HAP-1 (cell line): ENCODE results near the gene HES3.

Experiments
- DNase-seq, 2 experiments: peaks; one replicate each; pipeline ENCODE4 v3.0.0-alpha.2; 2016 to 2020; ENCODE audit warnings: low spot score in 2 of 2
- H3K27me3 ChIP-seq: fragments of 250-450 bp; sonication (Bioruptor Pico); 2 replicates; pipeline ENCODE4 v1.5.1; 2020; ENCODE audit warnings: low read depth, mild to moderate bottlenecking, moderate library complexity
- H3K36me3 ChIP-seq: fragments of 250-450 bp; sonication (Bioruptor Pico); replicated peaks from 2 replicates; pipeline ENCODE4 v1.5.1; 2020; ENCODE audit warnings: mild to moderate bottlenecking
- H3K4me1 ChIP-seq: fragments of 250-450 bp; sonication (Bioruptor Pico); 2 replicates; pipeline ENCODE4 v1.5.1; 2020; ENCODE audit warnings: mild to moderate bottlenecking
- H3K4me3 ChIP-seq: fragments of 250-450 bp; sonication (Bioruptor Pico); 2 replicates; pipeline ENCODE4 v1.5.1; 2020; ENCODE audit warnings: mild to moderate bottlenecking, moderate library complexity
- H3K9me3 ChIP-seq: fragments of 250-450 bp; sonication (Bioruptor Pico); 2 replicates; pipeline ENCODE4 v1.5.1; 2020; ENCODE audit warnings: mild to moderate bottlenecking, moderate library complexity
- in situ Hi-C: fragments of 300-500 bp; cut with MboI; formaldehyde crosslinking; loops from 3 replicates; pipeline ENCODE4 v1.14.3; 2020; ENCODE audit warnings: low sequenced_read_pairs, inconsistent platforms, mixed read lengths

Gene HES3

DNA sequence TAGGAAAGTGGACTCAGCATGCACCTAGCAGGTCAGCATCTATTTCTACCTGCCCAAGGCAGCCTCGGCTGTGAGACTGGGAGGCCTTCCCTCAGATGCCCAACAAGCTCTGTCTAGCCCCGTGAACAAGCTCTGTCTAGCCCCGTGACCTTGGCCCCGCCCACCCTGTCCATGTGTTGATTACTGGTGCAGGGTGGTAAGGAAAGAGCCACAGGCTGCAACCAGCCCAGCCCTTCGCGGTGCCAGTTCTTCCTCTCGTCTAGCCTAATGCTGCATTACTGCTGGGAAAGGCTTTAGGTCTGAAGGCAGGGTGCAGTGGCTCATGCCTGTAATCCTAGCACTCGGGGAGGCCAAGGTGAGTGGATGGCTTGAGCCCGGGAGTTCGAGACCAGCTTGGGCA lies 14.7 kb downstream of the HES3 start:
- Histone ChIP-seq H3K27me3 (no peaks in the 10 kb centered on the region), H3K36me3 (no peaks in the 10 kb centered on the region; the same call in 1 of the 2 replicates), H3K4me1 (peaks cover 4% of the 10 kb centered on the region), H3K9me3 (no peaks in the 10 kb centered on the region), H3K4me3 (no peak overlapping the region)
- peak in 1 of 2 experiments; percentile 44 for DNase-seq
- in situ Hi-C loops, result loop anchor here (10.0 kb wide), 2 partner anchors 146 to 216 kb away; no protein-coding TSS in a partner anchor

DNA sequence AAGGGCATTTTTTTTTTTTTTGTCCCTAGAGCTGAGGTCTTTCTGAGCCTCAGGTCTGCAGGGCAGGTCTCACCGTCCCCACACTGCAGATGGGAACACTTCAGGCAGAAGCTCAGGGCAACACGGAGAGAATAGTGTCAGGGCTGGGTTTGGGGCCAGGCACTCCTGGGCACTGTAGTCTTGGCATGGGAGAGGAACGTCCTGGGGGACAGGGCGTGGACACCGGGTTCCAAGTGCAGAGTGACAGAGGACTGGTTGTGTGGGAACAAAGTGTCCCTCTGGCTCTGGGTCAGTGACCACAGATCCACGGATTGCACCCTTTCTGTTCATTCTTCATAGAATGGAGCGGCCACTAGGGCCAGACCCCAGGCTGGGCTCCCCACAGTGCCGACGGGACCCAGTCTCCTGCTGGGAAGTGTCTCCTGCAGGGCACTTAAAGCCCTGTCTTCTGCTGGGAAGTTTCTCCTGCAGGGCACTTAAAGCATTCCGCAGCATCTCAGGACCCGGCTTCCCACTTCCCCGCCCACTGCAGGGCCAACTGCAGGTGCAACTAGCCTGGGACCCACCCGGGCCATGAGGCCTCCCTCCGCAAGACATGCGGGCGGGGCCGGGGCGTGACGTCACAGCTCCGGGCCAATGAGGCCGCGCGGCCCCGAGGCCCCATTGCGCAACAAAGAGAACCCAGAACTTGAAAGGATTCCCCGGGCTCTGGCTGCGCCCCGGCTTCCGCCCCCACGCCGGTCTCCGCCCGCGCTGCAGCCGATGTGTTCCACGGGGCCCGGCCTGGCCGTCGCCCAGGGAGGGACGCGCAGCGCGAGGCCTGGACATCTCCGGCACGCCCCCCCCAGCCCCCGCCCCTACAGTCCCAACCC lies 15.7 kb downstream of the HES3 start:
- H3K4me1 ChIP-seq, result peaks cover 4% of the 10 kb centered on the region
- H3K27me3 ChIP-seq, result no peaks in the 10 kb centered on the region
- in situ Hi-C loops, result loop anchor here (10.0 kb wide), 2 partner anchors 145 to 215 kb away; no protein-coding TSS in a partner anchor
- no peaks in the 10 kb centered on the region for H3K9me3 ChIP-seq
- H3K4me3 ChIP-seq, result peak overlapping the region; percentile 53
- no peaks in the 10 kb centered on the region; the same call in 1 of the 2 replicates for H3K36me3 ChIP-seq
- DNase-seq, result peak; percentile 78 to 90

DNA sequence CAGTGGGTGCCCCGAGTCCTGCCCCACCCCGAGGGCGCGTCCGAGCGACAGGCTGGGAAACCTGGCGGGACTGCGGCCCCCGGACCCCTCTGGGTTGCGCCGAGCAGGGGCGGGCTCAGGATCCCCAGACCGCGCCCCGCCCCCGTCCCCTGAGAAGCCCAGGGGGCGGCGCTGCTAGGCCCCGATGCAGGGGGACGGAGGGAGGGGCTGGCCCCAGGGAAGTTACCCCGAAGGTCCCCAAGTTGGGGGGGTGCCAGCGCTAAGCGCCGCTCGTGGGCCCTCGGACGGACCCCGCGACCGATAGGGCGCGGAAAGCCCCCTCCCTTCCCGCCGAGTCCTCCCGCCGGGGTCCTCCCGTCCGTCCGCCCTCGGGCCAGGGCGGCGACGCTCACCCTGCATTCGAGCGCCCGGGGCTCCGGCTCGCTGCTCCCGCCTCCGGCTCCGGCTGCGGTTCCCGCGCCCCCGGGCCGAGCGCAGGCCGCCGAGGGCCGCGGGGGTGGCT lies 16.5 kb downstream of the HES3 start:
- Histone ChIP-seq H3K4me3 (peak overlapping the region; percentile 53), H3K4me1 (peaks cover 4% of the 10 kb centered on the region), H3K27me3 (no peaks in the 10 kb centered on the region), H3K36me3 (no peaks in the 10 kb centered on the region; the same call in 1 of the 2 replicates), H3K9me3 (no peaks in the 10 kb centered on the region)
- in situ Hi-C loops, result no loop called here
- DNase-seq, result peak in 1 of 2 experiments; percentile 61

DNA sequence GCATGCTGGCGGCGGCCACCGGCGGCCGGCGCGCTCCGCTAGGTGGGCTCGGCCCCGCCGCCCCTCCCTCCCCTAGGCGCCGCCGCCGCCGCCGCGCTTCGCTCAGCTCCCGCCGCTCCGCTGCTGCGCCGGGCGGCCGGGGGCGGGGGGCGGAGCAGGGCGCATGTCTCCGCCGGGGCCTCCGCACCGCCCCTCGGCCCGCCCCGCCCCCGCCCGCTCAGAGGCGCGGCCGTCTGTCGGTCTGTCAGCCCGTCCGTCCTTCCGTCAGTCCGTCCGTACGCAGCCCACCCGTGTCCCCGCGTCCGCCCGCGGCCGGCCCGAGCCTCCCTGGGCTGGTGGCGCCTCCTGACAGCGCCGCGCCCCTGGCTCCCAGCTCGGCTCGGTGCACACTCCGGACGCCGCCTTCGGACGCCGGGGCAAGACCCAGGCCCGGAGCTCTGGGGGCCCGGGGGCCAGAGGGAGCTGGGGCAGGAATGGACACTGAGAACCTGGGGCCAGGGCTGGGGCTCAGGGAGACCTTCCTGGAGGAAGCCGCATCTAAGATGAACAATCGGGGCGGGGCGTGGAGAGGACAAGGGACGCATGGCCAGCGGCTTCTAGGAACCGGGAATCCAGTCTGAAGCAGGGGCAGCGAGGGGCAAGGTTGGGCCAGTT lies 17.1 kb downstream of the HES3 start, which contains the start of gene GPR153:
TSS of gene GPR153 (minus strand) at position 138 of the 654 bp plus-strand sequence. CDS start 6,193 bp downstream, outside the sequence.
- in situ Hi-C loops, result no loop called here
- no peaks in the 10 kb centered on the region for H3K27me3 ChIP-seq
- H3K4me3 ChIP-seq, result peak within 1 kb of the TSS; percentile 53
- no peaks in the 10 kb centered on the region; the same call in 1 of the 2 replicates for H3K36me3 ChIP-seq
- DNase-seq, result peak in 1 of 2 experiments; percentile 57
- H3K9me3 ChIP-seq, result no peaks in the 10 kb centered on the region
- peaks cover 4% of the 10 kb centered on the region for H3K4me1 ChIP-seq

DNA sequence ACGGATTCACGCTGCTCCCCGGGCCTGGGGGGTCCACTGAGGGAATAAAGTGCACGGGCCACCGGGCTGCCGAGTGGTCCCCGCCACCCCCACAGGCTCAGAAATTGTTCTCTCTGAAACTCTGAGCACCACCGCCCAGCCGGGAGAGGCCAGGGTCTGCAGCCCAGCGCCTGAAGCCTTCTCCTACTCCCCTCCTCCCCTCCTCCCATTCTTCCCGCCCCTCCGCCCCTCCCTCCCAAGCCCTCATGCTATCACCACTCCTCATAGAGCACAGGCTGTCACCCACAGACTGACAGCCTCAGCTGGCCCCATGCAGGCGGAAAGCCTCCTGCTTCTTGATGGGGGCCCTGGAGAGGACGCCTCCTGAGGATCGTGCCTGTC lies 17.6 kb downstream of the HES3 start:
- Histone ChIP-seq H3K4me1 (peaks cover 4% of the 10 kb centered on the region), H3K27me3 (no peaks in the 10 kb centered on the region), H3K9me3 (no peaks in the 10 kb centered on the region), H3K4me3 (peak overlapping the region; percentile 24; the same call in 1 of the 2 replicates), H3K36me3 (no peaks in the 10 kb centered on the region; the same call in 1 of the 2 replicates)
- in situ Hi-C loops, result no loop called here
- DNase-seq, result peak in 1 of 2 experiments; percentile 46

DNA sequence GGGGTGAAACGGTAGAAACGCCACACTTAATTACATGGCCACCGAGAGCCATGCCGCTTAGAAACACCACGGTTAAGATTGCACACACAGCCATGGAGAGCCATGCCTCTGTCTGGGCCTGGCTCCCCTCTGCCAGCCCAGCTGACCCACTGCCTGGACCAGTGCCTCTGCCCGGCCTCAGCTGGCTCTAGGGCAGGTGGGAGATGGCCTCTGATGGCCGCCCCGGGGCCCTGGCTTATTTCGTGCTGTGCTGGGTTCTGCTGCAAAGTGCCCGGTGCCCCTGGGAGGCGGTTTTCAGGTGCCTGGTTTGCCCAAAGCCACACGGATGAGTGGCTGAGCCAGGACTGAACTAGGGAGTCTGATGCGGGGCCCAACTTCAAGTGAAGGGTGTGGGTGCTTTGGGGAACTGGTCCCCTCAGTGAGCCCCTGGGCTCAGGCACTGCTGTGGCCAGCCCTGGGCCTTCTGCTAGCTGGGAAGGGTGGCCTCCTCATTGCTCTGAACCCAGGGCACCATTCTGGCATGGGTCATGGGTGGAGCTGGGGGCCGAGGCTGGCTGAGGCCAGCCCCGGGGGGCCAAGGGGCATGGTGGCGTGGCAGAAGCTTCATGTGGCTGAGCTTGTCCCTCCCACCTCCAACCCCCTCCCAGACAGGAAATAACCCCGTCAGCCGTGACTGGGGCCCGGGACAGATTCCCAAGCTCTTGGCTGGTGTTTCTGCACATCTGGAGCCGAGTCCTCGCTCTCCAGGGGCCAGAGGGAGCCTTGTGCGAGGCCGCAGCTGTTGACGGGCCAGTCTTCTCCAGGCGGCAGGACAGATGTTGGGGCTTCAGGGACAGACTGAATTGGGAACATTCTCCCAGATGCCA lies 18.8 kb downstream of the HES3 start:
- peaks cover 4% of the 10 kb centered on the region for H3K4me1 ChIP-seq
- no peak overlapping the region for H3K4me3 ChIP-seq
- in situ Hi-C loops, result no loop called here
- no peaks in the 10 kb centered on the region; the same call in 1 of the 2 replicates for H3K36me3 ChIP-seq
- no peak for DNase-seq
- H3K9me3 ChIP-seq, result no peaks in the 10 kb centered on the region
- no peaks in the 10 kb centered on the region for H3K27me3 ChIP-seq

DNA sequence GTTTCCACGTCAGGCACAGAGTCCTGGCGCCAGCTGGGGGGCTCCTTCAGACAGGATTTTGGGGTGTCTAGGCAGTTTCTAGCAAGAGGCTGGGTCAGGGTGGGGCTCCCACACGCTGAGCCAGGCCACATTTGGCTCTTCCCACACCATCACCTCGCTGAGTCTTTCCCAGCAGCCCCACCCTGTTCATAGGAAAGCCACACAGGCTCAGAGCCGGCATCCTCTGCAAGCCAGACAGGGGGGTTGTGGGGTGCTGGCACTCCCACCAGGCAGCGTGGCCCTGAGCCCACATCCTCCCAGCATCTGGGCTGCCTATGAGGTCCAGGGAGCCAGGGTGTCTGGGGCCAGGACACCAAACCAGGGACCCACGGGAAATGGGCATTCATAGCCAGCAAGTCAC lies 19.7 kb downstream of the HES3 start:
- in situ Hi-C loops, result no loop called here
- peaks cover 4% of the 10 kb centered on the region for H3K4me1 ChIP-seq
- no peak for DNase-seq

DNA sequence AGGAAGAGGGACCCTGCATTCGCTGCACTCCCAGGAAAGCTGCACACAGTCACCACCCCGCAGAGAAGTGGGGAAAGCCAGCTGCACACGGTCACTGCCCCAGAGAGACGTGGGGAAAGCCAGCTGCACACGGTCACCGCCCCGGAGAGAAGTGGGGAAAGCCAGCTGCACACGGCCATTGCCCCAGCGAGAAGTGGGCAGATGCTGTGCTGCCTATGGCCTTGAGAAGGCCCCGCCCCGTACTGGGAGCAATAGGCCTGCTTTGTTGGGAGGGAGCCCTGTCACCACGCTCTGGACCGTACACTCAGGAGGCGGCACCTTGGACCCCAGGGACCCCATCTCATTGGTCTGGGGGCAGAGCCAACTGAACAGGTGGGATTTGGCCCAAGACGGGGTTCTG lies 21.2 kb downstream of the HES3 start:
- DNase-seq, result no peak
- Histone ChIP-seq H3K4me3 (no peak overlapping the region), H3K36me3 (no peaks in the 10 kb centered on the region; the same call in 1 of the 2 replicates), H3K4me1 (no peaks in the 10 kb centered on the region), H3K27me3 (no peaks in the 10 kb centered on the region), H3K9me3 (no peaks in the 10 kb centered on the region)
- in situ Hi-C loops, result no loop called here

More for the DNA sequence above, 19.7 kb downstream of the HES3 start:
- Histone ChIP-seq H3K9me3 (no peaks in the 10 kb centered on the region), H3K4me3 (no peak overlapping the region), H3K27me3 (no peaks in the 10 kb centered on the region), H3K36me3 (no peaks in the 10 kb centered on the region; the same call in 1 of the 2 replicates)

DNA sequence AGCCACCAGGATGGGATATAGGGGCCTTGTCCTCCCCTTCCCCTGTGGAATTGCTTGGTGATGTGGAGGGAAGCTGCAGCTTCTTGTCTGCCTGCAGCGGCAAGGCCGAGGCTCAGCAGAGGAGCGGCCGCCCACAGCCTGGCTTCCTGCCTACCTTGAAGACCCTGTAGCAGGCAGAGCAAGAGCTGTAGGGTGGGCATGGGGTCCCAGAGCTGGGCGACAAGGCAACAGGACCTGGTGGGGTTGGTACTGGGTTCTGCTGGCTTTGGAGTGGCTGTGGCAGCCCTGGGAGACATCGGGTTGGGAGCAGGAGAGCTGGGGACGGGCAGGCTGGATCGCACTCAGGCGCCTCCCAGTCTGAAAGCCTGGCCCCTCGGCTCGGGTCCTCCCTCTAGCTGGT lies 22.7 kb downstream of the HES3 start:
- in situ Hi-C loops, result no loop called here
- no peak for DNase-seq
- no peaks in the 10 kb centered on the region for H3K27me3 ChIP-seq
- H3K4me1 ChIP-seq, result no peaks in the 10 kb centered on the region
- H3K9me3 ChIP-seq, result no peaks in the 10 kb centered on the region
- no peaks in the 10 kb centered on the region; the same call in 1 of the 2 replicates for H3K36me3 ChIP-seq
- H3K4me3 ChIP-seq, result no peak overlapping the region

DNA sequence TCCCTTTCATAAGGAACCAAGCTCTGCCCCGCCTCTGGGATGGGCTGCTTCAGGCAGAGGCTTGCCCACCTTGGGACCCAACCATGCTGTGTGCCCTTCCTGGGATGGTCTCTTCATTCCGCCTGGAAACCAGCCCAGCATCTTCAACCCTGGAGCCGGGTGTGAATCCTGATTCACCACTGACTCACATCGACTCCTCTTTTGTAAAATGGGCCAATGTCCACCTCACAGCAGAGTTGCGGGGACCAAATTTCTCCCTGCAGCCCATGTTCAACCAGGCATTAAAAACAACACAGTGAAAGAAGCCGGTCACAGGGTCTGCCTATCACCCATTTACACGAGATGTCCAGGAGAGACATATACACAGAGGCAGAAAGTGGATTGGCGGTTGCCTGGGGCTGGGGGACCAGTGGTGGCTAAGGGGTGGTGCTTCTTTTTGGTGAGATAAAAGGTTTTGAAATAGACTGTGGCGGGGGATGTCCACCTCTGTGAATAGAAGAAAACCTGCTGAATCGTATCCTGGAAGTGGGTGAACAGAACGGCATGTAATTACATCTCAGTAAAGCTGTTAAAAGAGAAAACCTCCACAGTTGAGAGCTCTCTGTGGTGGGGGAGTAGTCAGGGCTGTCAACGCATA lies 23.8 kb downstream of the HES3 start:
- H3K36me3 ChIP-seq, result peaks cover 1% of the 10 kb centered on the region
- no peaks in the 10 kb centered on the region for H3K4me1 ChIP-seq
- no peak for DNase-seq
- no peaks in the 10 kb centered on the region for H3K9me3 ChIP-seq
- H3K27me3 ChIP-seq, result no peaks in the 10 kb centered on the region
- in situ Hi-C loops, result no loop called here
- H3K4me3 ChIP-seq, result no peak overlapping the region

DNA sequence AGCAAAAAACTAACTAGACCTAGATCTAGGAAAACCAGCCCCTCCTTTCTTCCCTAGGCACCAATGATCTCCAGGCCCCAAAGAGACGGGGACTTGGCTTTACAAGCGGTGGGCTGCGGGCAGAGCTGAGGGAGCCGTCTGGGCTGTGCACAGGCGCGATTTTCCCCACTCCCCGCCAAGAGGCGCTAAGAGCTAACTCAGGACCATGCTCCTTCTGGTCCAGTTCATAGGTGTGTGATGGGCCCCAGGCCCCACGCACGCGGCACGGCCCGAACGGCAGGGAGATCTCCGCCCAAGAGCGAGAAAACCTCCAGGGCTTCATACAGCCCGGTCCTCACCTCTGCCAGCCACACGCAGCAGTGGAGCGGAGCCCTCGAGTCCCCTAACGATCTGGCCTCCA lies 24.4 kb downstream of the HES3 start:
- H3K9me3 ChIP-seq, result no peaks in the 10 kb centered on the region
- no peaks in the 10 kb centered on the region for H3K27me3 ChIP-seq
- H3K36me3 ChIP-seq, result peaks cover 5% of the 10 kb centered on the region
- in situ Hi-C loops, result no loop called here
- no peak for DNase-seq
- H3K4me3 ChIP-seq, result no peak overlapping the region
- no peaks in the 10 kb centered on the region for H3K4me1 ChIP-seq

DNA sequence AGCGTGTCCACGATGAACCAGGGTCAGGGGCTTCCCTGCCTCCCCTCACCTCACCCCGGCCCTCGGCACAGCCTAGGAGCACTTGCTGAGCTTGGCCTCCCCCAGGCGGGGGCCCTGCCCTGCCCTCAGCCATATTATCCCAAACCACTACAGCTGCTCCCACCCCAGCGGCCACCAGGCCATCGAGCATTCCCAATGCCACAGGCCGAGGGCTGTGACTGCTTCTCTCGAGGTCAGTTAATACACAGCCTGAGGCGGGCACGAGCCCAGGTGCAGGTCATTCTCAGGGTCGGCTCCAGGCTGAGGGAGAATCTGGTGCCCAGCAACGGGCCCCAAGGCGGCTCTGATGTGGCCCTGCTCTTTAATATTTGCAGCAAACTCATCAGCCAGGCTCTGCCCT lies 25.3 kb downstream of the HES3 start:
- no peak for DNase-seq
- in situ Hi-C loops, result no loop called here
- H3K4me1 ChIP-seq, result no peaks in the 10 kb centered on the region
- no peaks in the 10 kb centered on the region for H3K9me3 ChIP-seq
- H3K36me3 ChIP-seq, result peaks cover 10% of the 10 kb centered on the region
- H3K4me3 ChIP-seq, result no peak overlapping the region
- H3K27me3 ChIP-seq, result no peaks in the 10 kb centered on the region
